Measurements from ENCODE around the gene FSHR.

GRCh38 chr2:48954935-48955334 is 199.4 kb downstream of the FSHR start:
- TF ChIP-seq, protein P1, sequence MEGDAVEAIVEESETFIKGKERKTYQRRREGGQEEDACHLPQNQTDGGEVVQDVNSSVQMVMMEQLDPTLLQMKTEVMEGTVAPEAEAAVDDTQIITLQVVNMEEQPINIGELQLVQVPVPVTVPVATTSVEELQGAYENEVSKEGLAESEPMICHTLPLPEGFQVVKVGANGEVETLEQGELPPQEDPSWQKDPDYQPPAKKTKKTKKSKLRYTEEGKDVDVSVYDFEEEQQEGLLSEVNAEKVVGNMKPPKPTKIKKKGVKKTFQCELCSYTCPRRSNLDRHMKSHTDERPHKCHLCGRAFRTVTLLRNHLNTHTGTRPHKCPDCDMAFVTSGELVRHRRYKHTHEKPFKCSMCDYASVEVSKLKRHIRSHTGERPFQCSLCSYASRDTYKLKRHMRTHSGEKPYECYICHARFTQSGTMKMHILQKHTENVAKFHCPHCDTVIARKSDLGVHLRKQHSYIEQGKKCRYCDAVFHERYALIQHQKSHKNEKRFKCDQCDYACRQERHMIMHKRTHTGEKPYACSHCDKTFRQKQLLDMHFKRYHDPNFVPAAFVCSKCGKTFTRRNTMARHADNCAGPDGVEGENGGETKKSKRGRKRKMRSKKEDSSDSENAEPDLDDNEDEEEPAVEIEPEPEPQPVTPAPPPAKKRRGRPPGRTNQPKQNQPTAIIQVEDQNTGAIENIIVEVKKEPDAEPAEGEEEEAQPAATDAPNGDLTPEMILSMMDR (IDR thresholded peaks at IDR 0.05): no peak
- TF ChIP-seq POLR2AphosphoS5 (IDR thresholded peaks at IDR 0.05; ENCODE audit: insufficient read depth in 1 of 2, low read depth in 1 of 2): no peak
